Gastroesophageal sphincter (tissue), 3 donors: ENCODE data around the gene MANEA.
"Not testable (repeated sequence)": the region's sequence is repeated elsewhere in the genome, so short reads cannot be mapped to it uniquely, and the experiment has no call there.

Experiments
- POLR2A ChIP-seq, 2 donors: fragments of 450-650 bp; IDR thresholded peaks; one replicate each; pipeline ENCODE4 v1.6.1; 2017; ENCODE audit warnings: antibody characterized with exemption in 2 of 2, mild to moderate bottlenecking in 2 of 2, moderate library complexity in 1 of 2
- TF ChIP-seq, protein P1 (sequence below), 4 experiments: fragments of 200-600 bp in 2 of 4; fragments of 450-650 bp in 2 of 4; sonication (generic) in 1 of 4; IDR thresholded peaks; one replicate each; pipeline ENCODE4 v1.5.1; 2017 to 2019; ENCODE audit warnings: antibody characterized with exemption in 4 of 4, mild to moderate bottlenecking in 2 of 4, moderate library complexity in 2 of 4

DNA sequence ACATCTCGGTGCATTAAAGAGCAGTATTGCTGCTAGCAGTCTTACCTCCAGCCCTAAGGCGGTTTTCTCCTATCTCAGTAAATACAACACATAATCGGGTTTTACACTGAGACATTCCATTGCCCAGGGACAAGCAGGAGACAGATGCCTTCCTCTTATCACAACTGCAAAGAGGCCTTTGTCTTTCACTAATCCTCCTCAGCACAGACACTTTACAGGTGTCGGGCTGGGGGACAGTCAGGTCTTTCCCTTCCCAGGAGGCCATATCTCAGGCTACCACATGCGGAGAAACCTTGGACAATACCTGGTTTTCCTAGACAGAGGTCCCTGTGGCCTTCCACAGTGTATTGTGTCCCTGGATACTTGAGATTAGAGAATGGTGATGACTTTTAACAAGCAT is 16.4 kb upstream of the MANEA start:
- TF ChIP-seq, protein P1, sequence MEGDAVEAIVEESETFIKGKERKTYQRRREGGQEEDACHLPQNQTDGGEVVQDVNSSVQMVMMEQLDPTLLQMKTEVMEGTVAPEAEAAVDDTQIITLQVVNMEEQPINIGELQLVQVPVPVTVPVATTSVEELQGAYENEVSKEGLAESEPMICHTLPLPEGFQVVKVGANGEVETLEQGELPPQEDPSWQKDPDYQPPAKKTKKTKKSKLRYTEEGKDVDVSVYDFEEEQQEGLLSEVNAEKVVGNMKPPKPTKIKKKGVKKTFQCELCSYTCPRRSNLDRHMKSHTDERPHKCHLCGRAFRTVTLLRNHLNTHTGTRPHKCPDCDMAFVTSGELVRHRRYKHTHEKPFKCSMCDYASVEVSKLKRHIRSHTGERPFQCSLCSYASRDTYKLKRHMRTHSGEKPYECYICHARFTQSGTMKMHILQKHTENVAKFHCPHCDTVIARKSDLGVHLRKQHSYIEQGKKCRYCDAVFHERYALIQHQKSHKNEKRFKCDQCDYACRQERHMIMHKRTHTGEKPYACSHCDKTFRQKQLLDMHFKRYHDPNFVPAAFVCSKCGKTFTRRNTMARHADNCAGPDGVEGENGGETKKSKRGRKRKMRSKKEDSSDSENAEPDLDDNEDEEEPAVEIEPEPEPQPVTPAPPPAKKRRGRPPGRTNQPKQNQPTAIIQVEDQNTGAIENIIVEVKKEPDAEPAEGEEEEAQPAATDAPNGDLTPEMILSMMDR (IDR thresholded peaks at IDR 0.05): not testable (repeated sequence)
- not testable (repeated sequence) for TF ChIP-seq POLR2A (IDR thresholded peaks at IDR 0.05)
